H9 (cell line): ENCODE measurements around the gene TRRAP. TPM values are rescaled to one million over a fixed set of nuclear protein-coding genes. Genes with fewer than 3 reads are reported as not detected.

Experiments
- DNase-seq: peaks from one replicate; pipeline ENCODE4 v3.0.0-alpha.2; 2017
- H2AFZ ChIP-seq: one replicate; pipeline ENCODE4 v1.6.1; 2013; ENCODE audit warnings: mild to moderate bottlenecking, low read length, control low read depth, moderate library complexity
- H2AK5ac ChIP-seq: 2 replicates; pipeline ENCODE4 v1.6.1; 2013; ENCODE audit warnings: low read length, control low read depth, mixed read lengths; ENCODE audit not compliant: insufficient read length
- H2BK120ac ChIP-seq: one replicate; pipeline ENCODE4 v1.6.1; 2013; ENCODE audit warnings: low read depth, mild to moderate bottlenecking, low read length, control low read depth, inconsistent platforms; ENCODE audit not compliant: poor library complexity, severe bottlenecking
- H2BK12ac ChIP-seq: 2 replicates; pipeline ENCODE4 v1.6.1; 2013; ENCODE audit warnings: low read length, control low read depth, mixed read lengths, low read depth; ENCODE audit not compliant: insufficient read length
- H2BK15ac ChIP-seq: 2 replicates; pipeline ENCODE4 v1.6.1; 2013; ENCODE audit warnings: low read depth, low read length, control low read depth
- H2BK20ac ChIP-seq: one replicate; pipeline ENCODE4 v1.6.1; 2013; ENCODE audit warnings: low read depth, mild to moderate bottlenecking, low read length, control low read depth, inconsistent platforms; ENCODE audit not compliant: poor library complexity, severe bottlenecking
- H2BK5ac ChIP-seq: 2 replicates; pipeline ENCODE4 v1.6.1; 2013; ENCODE audit warnings: low read length, control low read depth, mixed read lengths; ENCODE audit not compliant: insufficient read length
- H3K14ac ChIP-seq: 2 replicates; pipeline ENCODE4 v1.6.1; 2013; ENCODE audit warnings: low read length, control low read depth; ENCODE audit not compliant: insufficient read depth
- H3K18ac ChIP-seq: 2 replicates; pipeline ENCODE4 v1.6.1; 2013; ENCODE audit warnings: low read depth, mild to moderate bottlenecking, mixed read lengths, low read length, control low read depth; ENCODE audit not compliant: insufficient read length
- H3K23ac ChIP-seq: 2 replicates; pipeline ENCODE4 v1.6.1; 2013; ENCODE audit warnings: low read length, control low read depth, mixed read lengths, low read depth; ENCODE audit not compliant: insufficient read length
- H3K23me2 ChIP-seq: 2 replicates; pipeline ENCODE4 v1.6.1; 2013; ENCODE audit warnings: low read depth, mild to moderate bottlenecking, mixed read lengths, low read length, control low read depth; ENCODE audit not compliant: insufficient read length, poor library complexity, severe bottlenecking
- H3K27ac ChIP-seq: 2 replicates; pipeline ENCODE4 v1.5.1; 2013; ENCODE audit warnings: low read length, control low read depth, mixed read lengths, low read depth; ENCODE audit not compliant: insufficient read length
- H3K27me3 ChIP-seq: 2 replicates; pipeline ENCODE4 v1.6.1; 2013; ENCODE audit warnings: low read length, control low read depth, inconsistent platforms; ENCODE audit not compliant: insufficient read depth
- H3K4ac ChIP-seq: 2 replicates; pipeline ENCODE4 v1.6.1; 2013; ENCODE audit warnings: low read depth, mild to moderate bottlenecking, control low read depth, inconsistent platforms, low read length, moderate library complexity
- H3K4me1 ChIP-seq: 2 replicates; pipeline ENCODE4 v1.6.1; 2013; ENCODE audit warnings: low read length, control low read depth, inconsistent platforms; ENCODE audit not compliant: insufficient read depth
- H3K4me2 ChIP-seq: 2 replicates; pipeline ENCODE4 v1.6.1; 2013; ENCODE audit warnings: low read length, control low read depth, mixed read lengths; ENCODE audit not compliant: insufficient read length, insufficient read depth
- H3K56ac ChIP-seq: 2 replicates; pipeline ENCODE4 v1.6.1; 2013; ENCODE audit warnings: low read depth, mild to moderate bottlenecking, mixed read lengths, low read length, control low read depth; ENCODE audit not compliant: insufficient read length
- H3K79me1 ChIP-seq: 2 replicates; pipeline ENCODE4 v1.6.1; 2013; ENCODE audit warnings: low read depth, mild to moderate bottlenecking, moderate library complexity, low read length, control low read depth, inconsistent platforms; ENCODE audit not compliant: insufficient read depth, poor library complexity, severe bottlenecking
- H3K79me2 ChIP-seq: 2 replicates; pipeline ENCODE4 v1.6.1; 2013; ENCODE audit warnings: low read length, control low read depth, inconsistent platforms; ENCODE audit not compliant: insufficient read depth
- H3K9ac ChIP-seq: 2 replicates; pipeline ENCODE4 v1.6.1; 2013; ENCODE audit warnings: low read length, control low read depth, mixed read lengths; ENCODE audit not compliant: insufficient read length; ENCODE audit errors: extremely low read depth
- H3K9me3 ChIP-seq: one replicate; pipeline ENCODE4 v1.6.1; 2013; ENCODE audit warnings: low read depth, low read length, inconsistent platforms; ENCODE audit not compliant: control insufficient read depth
- H3T11ph ChIP-seq: one replicate; pipeline ENCODE4 v1.6.1; 2013; ENCODE audit warnings: mild to moderate bottlenecking, low read length, control low read depth, inconsistent platforms
- H4K20me1 ChIP-seq: one replicate; pipeline ENCODE4 v1.6.1; 2013; ENCODE audit not compliant: control insufficient read depth, insufficient read length, insufficient read depth
- H4K5ac ChIP-seq: 2 replicates; pipeline ENCODE4 v1.6.1; 2013; ENCODE audit warnings: low read depth, mild to moderate bottlenecking, mixed read lengths, low read length, control low read depth; ENCODE audit not compliant: insufficient read length
- H4K8ac ChIP-seq: replicated peaks from 2 replicates; pipeline ENCODE4 v1.6.1; 2013; ENCODE audit warnings: low read length, control low read depth, mixed read lengths, low read depth; ENCODE audit not compliant: insufficient read length
- H4K91ac ChIP-seq: 2 replicates; pipeline ENCODE4 v1.6.1; 2013; ENCODE audit warnings: low read depth, mild to moderate bottlenecking, moderate library complexity, mixed read lengths, low read length, control low read depth; ENCODE audit not compliant: insufficient read length
- H3K27ac Mint-ChIP-seq, 3 experiments: 2 replicates in 2 of 3; 3 replicates in 1 of 3; pipeline ENCODE4 v1.8.0; 2020 to 2021; ENCODE audit warnings: mixed read lengths in 3 of 3, mild to moderate bottlenecking in 1 of 3, moderate library complexity in 1 of 3
- H3K27me3 Mint-ChIP-seq: 2 replicates; pipeline ENCODE4 v1.8.0; 2021; ENCODE audit warnings: low read depth, mild to moderate bottlenecking, moderate library complexity, mixed read lengths
- H3K36me3 Mint-ChIP-seq, 3 experiments: 2 replicates in 2 of 3; 3 replicates in 1 of 3; pipeline ENCODE4 v1.8.0; 2020 to 2021; ENCODE audit warnings: low read depth in 3 of 3, mixed read lengths in 3 of 3; ENCODE audit not compliant: insufficient read depth in 1 of 3
- H3K4me1 Mint-ChIP-seq, 2 experiments: 2 replicates each; pipeline ENCODE4 v1.8.0; 2020; ENCODE audit warnings: mixed read lengths in 2 of 2
- H3K4me3 Mint-ChIP-seq, 2 experiments: 2 replicates in 1 of 2; 3 replicates in 1 of 2; pipeline ENCODE4 v1.8.0; 2020 to 2021; ENCODE audit warnings: mild to moderate bottlenecking in 2 of 2, mixed read lengths in 2 of 2, moderate library complexity in 1 of 2
- H3K9me3 Mint-ChIP-seq, 2 experiments: 2 replicates in 1 of 2; 3 replicates in 1 of 2; pipeline ENCODE4 v1.8.0; 2020; ENCODE audit warnings: mild to moderate bottlenecking in 2 of 2, mixed read lengths in 2 of 2, moderate library complexity in 1 of 2
- WGBS: extraction: QIAGEN DNeasy Blood & Tissue Kit; methylation state at CpG from one replicate; pipeline ENCODE4 v1.1.7; 2013; ENCODE audit warnings: missing lambda C conversion rate, low lambda C conversion rate, mixed read lengths; ENCODE audit not compliant: insufficient read length; ENCODE audit errors: extremely low coverage; 5-methylcytosine and 5-hydroxymethylcytosine counted together
- total RNA-seq: library from RNA; stranded (reverse); gene quantifications from 2 replicates; pipeline ENCODE4 v1.2.1, GENCODE V29; 2021
- TF ChIP-seq, protein P1 (sequence below): fragments of 200-600 bp; sonication (generic); conservative IDR thresholded peaks from 3 replicates; pipeline ENCODE4 v1.8.0; 2021; ENCODE audit warnings: antibody characterized with exemption, mild to moderate bottlenecking

Gene TRRAP
- total RNA-seq, 1 experiment from 2014 or later: 58.6 TPM

DNA sequence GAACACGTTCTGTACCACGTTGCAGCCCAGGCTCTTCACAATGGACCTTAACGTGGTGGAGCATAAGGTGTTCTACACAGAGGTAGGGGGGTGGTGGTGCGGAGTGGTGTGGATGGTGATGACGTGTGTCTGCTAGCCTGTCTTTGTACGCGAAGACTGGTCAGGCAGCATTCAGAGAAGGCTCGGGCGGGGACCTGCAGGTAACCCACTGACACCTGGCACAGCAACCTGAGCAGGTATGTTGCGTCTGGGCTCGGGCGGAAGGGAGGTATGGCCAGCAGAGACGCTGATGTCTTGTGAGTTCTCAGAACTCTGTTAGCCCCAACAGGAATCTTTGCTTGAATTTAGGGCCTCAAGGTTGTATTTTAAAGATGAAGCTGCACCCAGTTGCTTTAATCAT lies 55.0 kb downstream of the TRRAP start:
- H2BK12ac ChIP-seq: no peak overlapping the region
- H3K79me1 ChIP-seq: no peaks in the 10 kb centered on the region
- no peak for DNase-seq
- no peak overlapping the region for H3K9ac ChIP-seq
- H3K36me3 Mint-ChIP-seq: peaks cover 35 to 86% (median 83%) of the 10 kb centered on the region in 3 experiments; a peak in 6 of 7 replicates
- no peak overlapping the region for H4K5ac ChIP-seq
- H4K91ac ChIP-seq: no peak overlapping the region
- no peak overlapping the region for H3K4me2 ChIP-seq
- no peak overlapping the region for H3K56ac ChIP-seq
- no CpG with 5 or more reads among the region's 13 CpGs for WGBS
- no peak overlapping the region for H2AFZ ChIP-seq
- H3K27ac ChIP-seq: no peak overlapping the region
- H3K4ac ChIP-seq: no peak overlapping the region
- no peaks in the 10 kb centered on the region for H3K23me2 ChIP-seq
- TF ChIP-seq, protein P1, sequence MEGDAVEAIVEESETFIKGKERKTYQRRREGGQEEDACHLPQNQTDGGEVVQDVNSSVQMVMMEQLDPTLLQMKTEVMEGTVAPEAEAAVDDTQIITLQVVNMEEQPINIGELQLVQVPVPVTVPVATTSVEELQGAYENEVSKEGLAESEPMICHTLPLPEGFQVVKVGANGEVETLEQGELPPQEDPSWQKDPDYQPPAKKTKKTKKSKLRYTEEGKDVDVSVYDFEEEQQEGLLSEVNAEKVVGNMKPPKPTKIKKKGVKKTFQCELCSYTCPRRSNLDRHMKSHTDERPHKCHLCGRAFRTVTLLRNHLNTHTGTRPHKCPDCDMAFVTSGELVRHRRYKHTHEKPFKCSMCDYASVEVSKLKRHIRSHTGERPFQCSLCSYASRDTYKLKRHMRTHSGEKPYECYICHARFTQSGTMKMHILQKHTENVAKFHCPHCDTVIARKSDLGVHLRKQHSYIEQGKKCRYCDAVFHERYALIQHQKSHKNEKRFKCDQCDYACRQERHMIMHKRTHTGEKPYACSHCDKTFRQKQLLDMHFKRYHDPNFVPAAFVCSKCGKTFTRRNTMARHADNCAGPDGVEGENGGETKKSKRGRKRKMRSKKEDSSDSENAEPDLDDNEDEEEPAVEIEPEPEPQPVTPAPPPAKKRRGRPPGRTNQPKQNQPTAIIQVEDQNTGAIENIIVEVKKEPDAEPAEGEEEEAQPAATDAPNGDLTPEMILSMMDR: no peak
- no peak overlapping the region for H2BK5ac ChIP-seq
- peak overlapping the region in 1 of 3 experiments; percentile 76; a peak in 4 of 7 replicates for H3K27ac Mint-ChIP-seq
- no peak overlapping the region for H3K14ac ChIP-seq
- no peak overlapping the region for H4K8ac ChIP-seq
- H3K18ac ChIP-seq: no peak overlapping the region
- no peaks in the 10 kb centered on the region for H3K9me3 ChIP-seq
- H3K23ac ChIP-seq: no peak overlapping the region
- H3K4me1 Mint-ChIP-seq: no peaks in the 10 kb centered on the region
- no peak overlapping the region for H2BK20ac ChIP-seq
- H3K4me1 ChIP-seq: no peaks in the 10 kb centered on the region
- no peaks in the 10 kb centered on the region for H4K20me1 ChIP-seq
- H2AK5ac ChIP-seq: no peak overlapping the region
- H3K4me3 Mint-ChIP-seq: no peak overlapping the region
- no peaks in the 10 kb centered on the region for H3K27me3 ChIP-seq
- H3T11ph ChIP-seq: no peak overlapping the region
- H3K9me3 Mint-ChIP-seq: no peaks in the 10 kb centered on the region
- no peak overlapping the region for H2BK120ac ChIP-seq
- no peaks in the 10 kb centered on the region for H3K79me2 ChIP-seq
- H3K27me3 Mint-ChIP-seq: no peaks in the 10 kb centered on the region
- H2BK15ac ChIP-seq: no peak overlapping the region
